Fibroblast of lung (primary cell): ENCODE measurements around the gene TLCD3B.

Experiments
- EZH2 ChIP-seq: IDR thresholded peaks from 2 replicates; pipeline ENCODE4 v1.5.1; 2012; ENCODE audit warnings: low read length, control low read depth, mild to moderate bottlenecking; ENCODE audit errors: missing control alignments
- TF ChIP-seq, protein P1 (sequence below), 2 donors: IDR thresholded peaks in 1 of 2; conservative IDR thresholded peaks in 1 of 2; 1 replicate in 1 of 2; 2 replicates in 1 of 2; pipeline ENCODE4 v1.5.1; 2011 to 2012; ENCODE audit warnings: low read length in 2 of 2, control low read depth in 1 of 2, inconsistent platforms in 1 of 2, low read depth in 1 of 2, mild to moderate bottlenecking in 1 of 2

DNA sequence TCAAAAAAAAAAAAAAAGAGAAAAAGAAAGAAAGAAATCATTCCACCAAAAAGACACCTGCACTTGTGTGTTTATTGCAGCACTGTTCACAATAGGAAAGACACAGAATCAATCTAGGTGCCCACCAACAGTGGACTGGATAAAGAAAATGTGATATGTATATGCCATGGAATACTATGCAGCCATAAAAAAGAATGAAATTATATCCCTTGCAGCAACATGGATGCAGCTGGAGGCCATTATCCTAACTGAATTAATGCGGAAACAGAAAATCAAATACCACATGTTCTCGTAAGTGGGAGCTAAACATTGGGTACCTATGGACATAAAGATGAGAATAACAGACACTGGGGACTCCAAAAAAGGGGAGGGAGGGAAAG is 13.8 kb downstream of the TLCD3B start:
- TF ChIP-seq, protein P1, sequence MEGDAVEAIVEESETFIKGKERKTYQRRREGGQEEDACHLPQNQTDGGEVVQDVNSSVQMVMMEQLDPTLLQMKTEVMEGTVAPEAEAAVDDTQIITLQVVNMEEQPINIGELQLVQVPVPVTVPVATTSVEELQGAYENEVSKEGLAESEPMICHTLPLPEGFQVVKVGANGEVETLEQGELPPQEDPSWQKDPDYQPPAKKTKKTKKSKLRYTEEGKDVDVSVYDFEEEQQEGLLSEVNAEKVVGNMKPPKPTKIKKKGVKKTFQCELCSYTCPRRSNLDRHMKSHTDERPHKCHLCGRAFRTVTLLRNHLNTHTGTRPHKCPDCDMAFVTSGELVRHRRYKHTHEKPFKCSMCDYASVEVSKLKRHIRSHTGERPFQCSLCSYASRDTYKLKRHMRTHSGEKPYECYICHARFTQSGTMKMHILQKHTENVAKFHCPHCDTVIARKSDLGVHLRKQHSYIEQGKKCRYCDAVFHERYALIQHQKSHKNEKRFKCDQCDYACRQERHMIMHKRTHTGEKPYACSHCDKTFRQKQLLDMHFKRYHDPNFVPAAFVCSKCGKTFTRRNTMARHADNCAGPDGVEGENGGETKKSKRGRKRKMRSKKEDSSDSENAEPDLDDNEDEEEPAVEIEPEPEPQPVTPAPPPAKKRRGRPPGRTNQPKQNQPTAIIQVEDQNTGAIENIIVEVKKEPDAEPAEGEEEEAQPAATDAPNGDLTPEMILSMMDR (conservative IDR thresholded peaks at IDR 0.05 in 1 of 2, IDR thresholded peaks at IDR 0.05 in 1 of 2; ENCODE audit: low read depth in 1 of 2, low read length in 2 of 2): no peak
- no peak for TF ChIP-seq EZH2
